K562 (cell line): ENCODE measurements around the gene FCSK. TPM values are rescaled to one million over a fixed set of nuclear protein-coding genes. Genes with fewer than 3 reads are reported as not detected.

Source experiments
- ARID2 ChIP-seq: fragments of 450-650 bp; IDR thresholded peaks from 2 replicates; pipeline ENCODE4 v1.6.1; 2017; ENCODE audit warnings: antibody characterized with exemption, mild to moderate bottlenecking
- CHD4 ChIP-seq: fragments of 200-600 bp; sonication (generic); IDR thresholded peaks from 3 replicates; pipeline ENCODE4 v1.6.1; 2012; ENCODE audit warnings: low read depth, mild to moderate bottlenecking, mixed read lengths, low read length, inconsistent platforms; ENCODE audit not compliant: insufficient read depth, insufficient replicate concordance, poor library complexity, severe bottlenecking
- E2F4 ChIP-seq: sonication (generic); formaldehyde crosslinking; IDR thresholded peaks from 2 replicates; pipeline ENCODE4 v1.8.0; 2022; ENCODE audit warnings: mild to moderate bottlenecking, low read depth, missing genetic modification reagents
- ESRRA ChIP-seq: fragments of 450-650 bp; IDR thresholded peaks from 2 replicates; pipeline ENCODE4 v1.6.1; 2014; ENCODE audit warnings: low read depth, mild to moderate bottlenecking, moderate library complexity, borderline replicate concordance
- HMG20B ChIP-seq: fragments of 250-450 bp; sonication (Bioruptor Pico); IDR thresholded peaks from 2 replicates; pipeline ENCODE4 v1.5.0; 2021; ENCODE audit warnings: mild to moderate bottlenecking
- KAT7 ChIP-seq: sonication (generic); formaldehyde crosslinking; IDR thresholded peaks from 2 replicates; pipeline ENCODE4 v1.8.0; 2022; ENCODE audit warnings: missing genetic modification reagents, mild to moderate bottlenecking, borderline replicate concordance
- KLF1 ChIP-seq: fragments of 450-650 bp; IDR thresholded peaks from 2 replicates; pipeline ENCODE4 v1.6.1; 2016; ENCODE audit warnings: missing genetic modification characterization, missing compliant biosample characterization
- MIER1 ChIP-seq: fragments of 450-650 bp; IDR thresholded peaks from 2 replicates; pipeline ENCODE4 v1.6.1; 2016; ENCODE audit warnings: antibody characterized with exemption, mild to moderate bottlenecking, low read depth
- NRF1 ChIP-seq, 2 experiments: fragments of 450-650 bp; IDR thresholded peaks in 1 of 2; conservative IDR thresholded peaks in 1 of 2; 2 replicates each; pipeline ENCODE4 v1.6.1; 2014; ENCODE audit warnings: mild to moderate bottlenecking in 2 of 2
- PML ChIP-seq: IDR thresholded peaks from 2 replicates; pipeline ENCODE4 v1.6.1; 2012; ENCODE audit warnings: low read length, inconsistent platforms
- POLR2A ChIP-seq: fragments of 450-650 bp; conservative IDR thresholded peaks from 2 replicates; pipeline ENCODE4 v1.6.1; 2016
- PYGO2 ChIP-seq: fragments of 450-650 bp; IDR thresholded peaks from 2 replicates; pipeline ENCODE4 v1.6.1; 2016; ENCODE audit warnings: mild to moderate bottlenecking, missing genetic modification characterization, moderate library complexity, missing compliant biosample characterization
- RFX1 ChIP-seq: fragments of 450-650 bp; IDR thresholded peaks from 2 replicates; pipeline ENCODE4 v1.6.1; 2016; ENCODE audit warnings: mild to moderate bottlenecking, moderate library complexity
- RFX7 ChIP-seq: fragments of 250-450 bp; sonication (Bioruptor Pico); IDR thresholded peaks from 2 replicates; pipeline ENCODE4 v1.5.1; 2021; ENCODE audit warnings: mild to moderate bottlenecking
- SREBF2 ChIP-seq: sonication (generic); formaldehyde crosslinking; IDR thresholded peaks from 2 replicates; pipeline ENCODE4 v1.4.0; 2020; ENCODE audit warnings: mild to moderate bottlenecking, missing genetic modification reagents
- SRSF1 ChIP-seq: fragments of 200-400 bp; formaldehyde crosslinking; IDR thresholded peaks from 2 replicates; pipeline ENCODE4 v1.6.1; 2017; ENCODE audit warnings: mild to moderate bottlenecking, low read depth, low read length, moderate library complexity
- THAP7 ChIP-seq: fragments of 250-450 bp; sonication (Bioruptor Pico); IDR thresholded peaks from 2 replicates; pipeline ENCODE4 v1.5.0; 2021
- ZBED1 ChIP-seq: IDR thresholded peaks from 2 replicates; pipeline ENCODE4 v1.6.1; 2014
- ZBTB43 ChIP-seq: sonication (generic); formaldehyde crosslinking; IDR thresholded peaks from 2 replicates; pipeline ENCODE4 v1.8.0; 2023; ENCODE audit warnings: mild to moderate bottlenecking, missing genetic modification reagents
- ZNF23 ChIP-seq: fragments of 250-450 bp; sonication (Bioruptor Pico); IDR thresholded peaks from 2 replicates; pipeline ENCODE4 v1.4.0; 2020; ENCODE audit warnings: mild to moderate bottlenecking
- ZNF609 ChIP-seq: sonication (generic); formaldehyde crosslinking; IDR thresholded peaks from 2 replicates; pipeline ENCODE4 v1.8.1; 2023; ENCODE audit warnings: missing genetic modification reagents, mild to moderate bottlenecking, borderline replicate concordance
- ZZZ3 ChIP-seq: fragments of 450-650 bp; IDR thresholded peaks from 2 replicates; pipeline ENCODE4 v1.6.1; 2016; ENCODE audit warnings: antibody characterized with exemption, mild to moderate bottlenecking, moderate library complexity
- polyA plus RNA-seq, 8 experiments: library from polyadenylated mRNA; depleted of rRNA in 4 of 8; stranded (reverse) in 5 of 8; unstranded in 3 of 8; fragments of >200 nt; fragmentation: Nextera tagmentation in 2 of 8; fragmentation: Illumina TruSeq in 1 of 8; extraction: Ambion mirVana in 2 of 8; extraction: Trizol in 1 of 8; gene quantifications; 2 replicates each; pipeline versions ENCODE4 v1.2.1 to v1.2.3, GENCODE V29; 2011 to 2014; ENCODE audit warnings: inconsistent platforms in 1 of 8, missing spikeins in 1 of 8
- total RNA-seq, 7 experiments: library from RNA; depleted of rRNA in 6 of 7; stranded (reverse); fragments of >200 nt in 6 of 7; fragmentation: Illumina TruSeq in 2 of 7; extraction: Trizol in 2 of 7; gene quantifications; 2 replicates each; pipeline versions ENCODE4 v1.2.1 to v1.2.3, GENCODE V29; 2011 to 2021; ENCODE audit warnings: low replicate concordance in 1 of 7

Gene FCSK
- total and polyA plus RNA-seq, 9 of the 15 experiments (the other 6 are each of a cell fraction or from before 2014, with no cell fraction given): 0.92 to 18.6 (median 8.3) TPM

DNA sequence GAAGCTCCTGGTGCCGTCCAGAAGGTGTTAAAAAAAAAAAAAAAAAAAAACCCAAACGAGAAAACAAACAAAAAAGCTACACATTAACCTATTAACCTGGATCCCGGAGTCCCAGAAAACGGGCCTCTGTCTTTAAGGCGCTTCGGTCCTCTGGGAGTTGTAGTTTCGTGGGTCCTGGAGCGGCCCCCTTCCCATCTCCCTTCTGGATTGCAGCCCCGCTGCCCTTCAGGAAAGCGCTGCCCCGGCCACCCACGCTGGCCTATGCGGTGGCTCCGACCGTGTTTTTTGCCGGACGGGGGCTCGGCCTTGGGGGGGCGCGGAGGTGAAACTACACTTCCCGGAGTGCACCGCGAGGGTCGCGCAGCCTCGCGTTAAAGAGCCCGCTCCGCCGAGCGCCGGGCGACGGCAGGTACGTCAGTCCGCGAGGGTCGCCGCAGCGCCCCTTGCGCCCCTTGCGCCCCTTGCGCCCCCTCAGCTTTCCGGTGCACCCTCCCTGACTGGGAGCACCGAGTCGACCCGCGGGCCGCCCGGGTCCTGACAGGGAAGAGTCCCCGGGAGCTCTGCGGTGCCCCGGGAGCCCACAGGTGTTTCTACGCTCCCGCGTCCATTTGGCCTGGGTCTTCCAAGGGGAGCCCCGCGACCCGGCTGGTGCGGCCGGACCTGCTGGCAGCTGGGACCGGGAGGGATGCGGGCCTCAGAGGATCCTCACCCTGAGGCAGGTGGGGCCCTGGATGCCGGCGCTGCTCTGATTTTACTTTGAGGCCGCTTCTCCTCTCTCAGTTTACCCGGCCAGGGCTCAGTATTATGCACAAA is at the start of gene FCSK (continued):
- TF ChIP-seq ZNF609 (CRISPR knock-in tag) (no peak), E2F4 (CRISPR knock-in tag) (no peak), SREBF2 (CRISPR knock-in tag) (no peak), HMG20B (CRISPR knock-in tag) (no peak), ZBTB43 (no peak), ARID2 (no peak), NRF1 (conservative IDR thresholded peaks at IDR 0.05 in 1 of 2, IDR thresholded peaks at IDR 0.05 in 1 of 2) (peak; percentile 79 to 82), PYGO2 (tag) (no peak), RFX7 (CRISPR knock-in tag) (no peak), SRSF1 (0 out of 2 replicates have a peak, but pooled peaks have one; percentile 54), POLR2A (peak; percentile 28; the same call in 1 of the 2 replicates), ZNF23 (no peak), ESRRA (peak; percentile 6; the same call in 1 of the 2 replicates), CHD4 (no peak), ZBED1 (0 out of 2 replicates have a peak, but pooled peaks have one; percentile 24), THAP7 (no peak), KLF1 (no peak), ZZZ3 (no peak), KAT7 (no peak), RFX1 (no peak), PML (0 out of 2 replicates have a peak, but pooled peaks have one; percentile 30), MIER1 (no peak)
